Caco-2 (cell line): Measurements from ENCODE around the gene PLS1. TPM values are rescaled to one million over a fixed set of nuclear protein-coding genes. Genes with fewer than 3 reads are reported as not detected.

Experiments used
- BruUV-seq: library from RNA; stranded (reverse); fragments of 400-500 nt; replicated peaks from 2 replicates; lab custom pipeline; 2021; lab: Mats Ljungman, UMichigan
- CTCF ChIA-PET: fragments of 300-600 bp; sonication (Branson Sonifier 250); formaldehyde crosslinking; loops from one replicate; lab custom pipeline; 2022; ENCODE audit warnings: antibody characterized with exemption; lab: Charles Lee
- POLR2A ChIA-PET: fragments of 300-600 bp; sonication (Branson Sonifier 250); formaldehyde crosslinking; loops from one replicate; lab custom pipeline; 2022; ENCODE audit warnings: antibody characterized with exemption; lab: Charles Lee
- DNase-seq, 2 experiments: peaks; one replicate each; pipeline versions ENCODE4 v3.0.0 to v3.0.0-alpha.2; 2020 to 2022
- H3K27me3 ChIP-seq: replicated peaks from 2 replicates; pipeline ENCODE4 v1.6.0; 2011; ENCODE audit warnings: low read length; ENCODE audit not compliant: control insufficient read depth, insufficient read depth
- H3K36me3 ChIP-seq: 2 replicates; pipeline ENCODE4 v1.5.1; 2011; ENCODE audit warnings: low read length; ENCODE audit not compliant: control insufficient read depth, insufficient read depth
- H3K4me1 ChIP-seq: fragments of 250-450 bp; sonication (Bioruptor Pico); 2 replicates; pipeline ENCODE4 v1.5.1; 2020; ENCODE audit warnings: mild to moderate bottlenecking
- H3K4me3 ChIP-seq: 2 replicates; pipeline ENCODE4 v1.5.1; 2011; ENCODE audit warnings: low read depth, mild to moderate bottlenecking, control low read depth, low read length
- H3K9me3 ChIP-seq: fragments of 250-450 bp; sonication (Bioruptor Pico); 2 replicates; pipeline ENCODE4 v1.5.1; 2020; ENCODE audit warnings: mild to moderate bottlenecking, moderate library complexity
- H3K27ac Mint-ChIP-seq: one replicate; pipeline ENCODE4 v1.8.0; 2022; ENCODE audit warnings: mixed read lengths; ENCODE audit not compliant: unreplicated experiment
- H3K27me3 Mint-ChIP-seq: one replicate; pipeline ENCODE4 v1.8.0; 2022; ENCODE audit warnings: mixed read lengths; ENCODE audit not compliant: insufficient read depth, unreplicated experiment
- H3K36me3 Mint-ChIP-seq: one replicate; pipeline ENCODE4 v1.8.0; 2022; ENCODE audit warnings: mild to moderate bottlenecking, mixed read lengths; ENCODE audit not compliant: insufficient read depth, unreplicated experiment
- H3K4me1 Mint-ChIP-seq: one replicate; pipeline ENCODE4 v1.8.0; 2022; ENCODE audit warnings: low read depth, mixed read lengths; ENCODE audit not compliant: unreplicated experiment
- H3K4me3 Mint-ChIP-seq: one replicate; pipeline ENCODE4 v1.8.0; 2022; ENCODE audit warnings: mild to moderate bottlenecking, moderate library complexity, mixed read lengths; ENCODE audit not compliant: unreplicated experiment
- H3K9me3 Mint-ChIP-seq: one replicate; pipeline ENCODE4 v1.8.0; 2022; ENCODE audit warnings: mixed read lengths; ENCODE audit not compliant: unreplicated experiment
- intact Hi-C: fragments of 100-400 bp; cut with micrococcal nuclease; formaldehyde crosslinking; loops from one replicate; pipeline ENCODE4 v1.10.0; 2022; ENCODE audit not compliant: unreplicated experiment
- total RNA-seq: library from RNA; stranded (reverse); gene quantifications from 2 replicates; pipeline ENCODE4 v1.2.3, GENCODE V29; 2022
- TF ChIP-seq, protein P1 (sequence below), 2 experiments: fragments of 200-600 bp in 1 of 2; IDR thresholded peaks; 1 replicate in 1 of 2; 2 replicates in 1 of 2; pipeline versions ENCODE4 v1.5.1 to v1.8.0; 2011 to 2022; ENCODE audit warnings: antibody characterized with exemption in 1 of 2, control low read depth in 1 of 2, inconsistent platforms in 1 of 2, low read depth in 1 of 2, low read length in 1 of 2, mild to moderate bottlenecking in 1 of 2, moderate library complexity in 1 of 2; ENCODE audit not compliant: insufficient read depth in 1 of 2, severe bottlenecking in 1 of 2, unreplicated experiment in 1 of 2

PLS1 gene
- total RNA-seq, 1 experiment from 2014 or later = 19.2 TPM

DNA sequence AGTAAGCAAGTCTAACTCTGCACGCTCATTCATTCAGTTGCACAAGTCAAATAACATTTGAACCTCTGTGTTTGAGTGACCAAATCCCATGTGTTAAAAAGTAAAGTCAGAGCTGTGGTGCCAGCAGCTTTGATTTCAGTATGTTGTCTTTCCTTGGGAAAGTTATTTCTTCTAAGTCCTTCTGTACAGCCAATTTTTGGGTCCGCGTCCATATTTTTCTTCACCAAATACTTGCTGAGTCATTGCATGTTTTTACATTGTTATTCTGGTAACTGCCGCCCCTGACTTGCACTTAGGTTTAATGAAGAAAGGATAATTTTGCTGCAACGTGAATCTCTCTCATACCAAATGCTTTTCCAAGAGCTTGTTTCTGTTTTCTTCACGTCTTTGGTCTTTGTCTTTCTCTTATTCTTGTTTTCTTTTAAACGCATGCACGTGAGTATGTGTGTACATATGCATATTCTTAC, 56.7 kb downstream of the PLS1 start:
- BruUV-seq = no TSS peak
- intact Hi-C loops = no loop called here
- Mint-ChIP-seq H3K9me3 (no peaks in the 10 kb centered on the region), H3K4me3 (no peak overlapping the region), H3K27ac (no peak overlapping the region), H3K27me3 (no peaks in the 10 kb centered on the region), H3K4me1 (no peaks in the 10 kb centered on the region), H3K36me3 (no peaks in the 10 kb centered on the region)
- Histone ChIP-seq H3K4me1 (no peaks in the 10 kb centered on the region), H3K9me3 (no peaks in the 10 kb centered on the region), H3K36me3 (no peaks in the 10 kb centered on the region), H3K4me3 (no peak overlapping the region), H3K27me3 (no peaks in the 10 kb centered on the region)
- TF ChIP-seq, protein P1, sequence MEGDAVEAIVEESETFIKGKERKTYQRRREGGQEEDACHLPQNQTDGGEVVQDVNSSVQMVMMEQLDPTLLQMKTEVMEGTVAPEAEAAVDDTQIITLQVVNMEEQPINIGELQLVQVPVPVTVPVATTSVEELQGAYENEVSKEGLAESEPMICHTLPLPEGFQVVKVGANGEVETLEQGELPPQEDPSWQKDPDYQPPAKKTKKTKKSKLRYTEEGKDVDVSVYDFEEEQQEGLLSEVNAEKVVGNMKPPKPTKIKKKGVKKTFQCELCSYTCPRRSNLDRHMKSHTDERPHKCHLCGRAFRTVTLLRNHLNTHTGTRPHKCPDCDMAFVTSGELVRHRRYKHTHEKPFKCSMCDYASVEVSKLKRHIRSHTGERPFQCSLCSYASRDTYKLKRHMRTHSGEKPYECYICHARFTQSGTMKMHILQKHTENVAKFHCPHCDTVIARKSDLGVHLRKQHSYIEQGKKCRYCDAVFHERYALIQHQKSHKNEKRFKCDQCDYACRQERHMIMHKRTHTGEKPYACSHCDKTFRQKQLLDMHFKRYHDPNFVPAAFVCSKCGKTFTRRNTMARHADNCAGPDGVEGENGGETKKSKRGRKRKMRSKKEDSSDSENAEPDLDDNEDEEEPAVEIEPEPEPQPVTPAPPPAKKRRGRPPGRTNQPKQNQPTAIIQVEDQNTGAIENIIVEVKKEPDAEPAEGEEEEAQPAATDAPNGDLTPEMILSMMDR (IDR thresholded peaks at IDR 0.05; ENCODE audit: insufficient read depth in 1 of 2, low read depth in 1 of 2, low read length in 1 of 2, severe bottlenecking in 1 of 2, unreplicated experiment in 1 of 2) = no peak
- ChIA-PET POLR2A (no interaction called here), CTCF (no interaction called here)
- DNase-seq = no peak

DNA sequence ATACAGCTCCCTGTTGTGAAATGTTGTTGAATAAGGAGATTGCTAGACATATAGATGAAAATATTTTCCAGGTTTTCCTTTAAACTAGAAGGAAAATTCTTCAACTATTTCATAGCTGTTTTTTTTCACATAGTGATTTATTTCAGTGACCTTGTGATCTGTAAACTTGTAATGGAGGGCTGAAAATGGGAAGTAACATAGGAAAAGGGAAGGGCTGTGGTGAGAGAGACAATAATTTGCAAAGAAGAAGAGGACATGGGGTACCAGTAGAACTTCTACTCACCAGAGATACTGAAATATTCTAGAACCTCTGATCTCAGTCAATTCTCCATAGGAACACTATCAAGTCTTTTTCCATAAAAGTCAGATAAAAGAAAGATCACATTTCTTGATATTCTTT, 60.4 kb downstream of the PLS1 start:
- no peaks in the 10 kb centered on the region for H3K27me3 ChIP-seq
- Mint-ChIP-seq H3K9me3 (no peaks in the 10 kb centered on the region), H3K36me3 (no peaks in the 10 kb centered on the region), H3K4me1 (no peaks in the 10 kb centered on the region), H3K4me3 (no peak overlapping the region), H3K27me3 (no peaks in the 10 kb centered on the region), H3K27ac (no peak overlapping the region)
- TF ChIP-seq, protein P1 (IDR thresholded peaks at IDR 0.05; ENCODE audit: insufficient read depth in 1 of 2, low read depth in 1 of 2, low read length in 1 of 2, severe bottlenecking in 1 of 2, unreplicated experiment in 1 of 2) = no peak
- ChIA-PET POLR2A (no interaction called here), CTCF (no interaction called here)
- no peak for DNase-seq
- H3K36me3 ChIP-seq = no peaks in the 10 kb centered on the region
- intact Hi-C loops = no loop called here
- BruUV-seq = no TSS peak
- no peaks in the 10 kb centered on the region for H3K9me3 ChIP-seq
- H3K4me1 ChIP-seq = no peaks in the 10 kb centered on the region
- H3K4me3 ChIP-seq = no peak overlapping the region

- Mint-ChIP-seq H3K4me3 (no peak overlapping the region), H3K27me3 (no peaks in the 10 kb centered on the region), H3K9me3 (no peaks in the 10 kb centered on the region), H3K4me1 (no peaks in the 10 kb centered on the region), H3K36me3 (no peaks in the 10 kb centered on the region), H3K27ac (no peak overlapping the region)
- no peak for DNase-seq
- intact Hi-C loops = no loop called here
- H3K4me1 ChIP-seq = no peaks in the 10 kb centered on the region
- ChIA-PET CTCF (no interaction called here), POLR2A (no interaction called here)
- H3K4me3 ChIP-seq = no peak overlapping the region
- TF ChIP-seq, protein P1 (IDR thresholded peaks at IDR 0.05; ENCODE audit: insufficient read depth in 1 of 2, low read depth in 1 of 2, low read length in 1 of 2, severe bottlenecking in 1 of 2, unreplicated experiment in 1 of 2) = no peak
- BruUV-seq = no TSS peak
- no peaks in the 10 kb centered on the region for H3K27me3 ChIP-seq
- no peaks in the 10 kb centered on the region for H3K9me3 ChIP-seq
- no peaks in the 10 kb centered on the region for H3K36me3 ChIP-seq
Measured at GRCh38 chr3:142657033-142657432, 60.8 kb downstream of the PLS1 start.
